Hematopoietic multipotent progenitor cell (in vitro differentiated cells): ENCODE measurements around the gene MED13L. TPM values are rescaled to one million over a fixed set of nuclear protein-coding genes. Genes with fewer than 3 reads are reported as not detected.
A peak's percentile ranks its signal among the peaks of the same experiment; 100 is the strongest.
"Not testable (repeated sequence)": the region's sequence is repeated elsewhere in the genome, so short reads cannot be mapped to it uniquely, and the experiment has no call there.

ENCODE experiments used
- DNase-seq, 3 donors: peaks; one replicate each; pipeline ENCODE4 v3.0.0-alpha.2; 2011 to 2015; ENCODE audit warnings: low read depth in 2 of 3, low spot score in 2 of 3
- total RNA-seq: library from RNA; depleted of rRNA; stranded (reverse); fragments of >200 nt; gene quantifications from one replicate; pipeline ENCODE4 v1.2.3, GENCODE V29; 2012

MED13L gene
- total RNA-seq, 1 donor = 167 TPM

DNA sequence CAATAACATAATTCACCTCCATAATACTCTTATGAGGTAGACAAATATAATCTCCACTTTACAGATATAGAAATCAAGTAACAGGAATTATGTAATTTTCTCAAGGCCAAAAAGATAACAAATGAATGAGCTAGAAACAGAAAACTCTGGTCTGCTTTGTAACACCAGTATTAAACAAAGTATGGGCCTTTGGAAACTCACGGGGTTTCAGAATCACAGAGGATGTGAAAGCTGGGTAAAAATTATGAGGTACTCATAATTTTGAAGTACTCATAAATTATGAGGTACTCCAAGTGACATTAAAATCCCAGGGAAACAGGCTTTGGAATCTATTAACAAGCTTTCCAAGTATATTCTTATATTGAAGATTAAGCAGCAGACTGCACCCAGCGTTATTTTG lies 140.2 kb downstream of the MED13L start:
- DNase-seq = no peak

- DNase-seq = peak in 2 of 3 donors; percentile 46 to 65
Measured at GRCh38 chr12:116136340-116136739, 141.2 kb downstream of the MED13L start.

DNA sequence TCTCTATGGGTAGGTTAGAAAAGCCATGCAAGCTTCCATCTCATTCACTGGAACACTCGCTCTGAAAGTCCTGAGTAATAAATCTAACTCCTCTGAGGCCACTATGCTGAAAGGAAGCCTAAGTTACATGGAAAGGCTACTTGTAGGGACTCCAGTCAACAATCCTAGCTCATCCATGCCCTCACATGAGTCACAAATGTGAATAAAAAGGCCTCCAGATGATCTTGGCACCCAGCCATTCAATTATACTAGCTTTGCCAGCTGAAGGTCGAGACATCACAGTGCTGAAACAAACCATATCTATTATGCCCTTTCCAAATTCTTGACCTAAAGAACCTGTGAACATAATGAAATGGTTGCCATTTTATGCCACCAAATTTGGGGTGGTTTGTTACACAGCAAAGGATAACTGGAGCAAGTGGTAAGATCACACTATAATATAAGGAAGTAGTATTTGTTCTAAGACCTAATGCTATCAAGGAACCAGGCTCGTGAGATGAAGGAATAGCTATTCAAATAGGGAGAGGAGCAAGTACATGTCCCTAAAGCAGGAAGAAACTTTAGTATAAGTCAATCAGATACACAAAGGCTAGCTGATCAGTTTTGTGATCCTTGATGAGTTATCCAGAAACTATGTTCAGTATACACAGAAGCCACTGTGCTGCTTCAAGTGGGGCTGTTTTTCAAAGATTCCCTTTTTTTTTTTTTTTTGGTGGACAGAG lies 142.1 kb downstream of the MED13L start:
- no peak for DNase-seq

- DNase-seq = no peak
Measured at GRCh38 chr12:116133636-116134214, 143.8 kb downstream of the MED13L start.

DNA sequence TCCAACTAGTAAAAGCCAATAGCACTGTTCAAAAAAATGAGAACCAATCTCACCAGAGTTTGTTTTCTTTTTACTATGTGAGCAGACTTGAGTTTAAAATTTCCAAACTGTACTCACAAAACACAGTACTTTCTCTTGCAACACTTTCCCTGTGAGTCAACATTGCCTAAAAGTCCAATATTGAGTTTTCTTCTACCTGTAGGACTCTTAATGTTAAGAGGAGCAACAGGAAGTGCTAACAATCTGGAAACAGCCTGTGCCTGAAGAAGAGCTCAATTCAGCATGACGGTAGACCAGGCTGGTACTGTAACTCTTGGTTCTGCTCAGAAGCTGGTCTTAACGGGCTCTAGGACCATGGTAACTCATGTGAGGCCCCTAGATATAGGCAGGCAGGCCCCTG lies 144.3 kb downstream of the MED13L start:
- no peak for DNase-seq

- DNase-seq = not testable (repeated sequence)
Measured at GRCh38 chr12:116131987-116132386, 145.5 kb downstream of the MED13L start.

DNA sequence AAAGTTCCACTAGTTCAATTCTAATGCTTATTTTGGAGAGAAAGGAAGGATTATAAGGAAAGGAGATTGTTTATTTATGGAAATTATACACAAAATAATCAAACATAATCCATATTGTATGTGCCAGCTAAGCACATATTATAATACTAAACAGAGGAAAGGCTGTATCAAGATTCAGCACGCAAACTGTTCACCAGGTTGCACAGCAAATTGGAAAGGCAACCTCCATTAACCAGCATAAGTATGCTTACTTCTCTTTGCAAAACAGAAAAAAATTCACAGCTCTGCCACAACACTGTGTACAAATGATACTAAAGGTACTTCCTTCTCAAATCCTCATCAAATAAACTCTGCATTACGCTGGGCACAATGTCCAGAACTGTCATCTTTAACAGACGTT lies 146.3 kb downstream of the MED13L start:
- no peak for DNase-seq

- DNase-seq = no peak
Measured at GRCh38 chr12:116130431-116130830, 147.1 kb downstream of the MED13L start.

- no peak for DNase-seq
Measured at GRCh38 chr12:116128779-116129178, 148.7 kb downstream of the MED13L start.

DNA sequence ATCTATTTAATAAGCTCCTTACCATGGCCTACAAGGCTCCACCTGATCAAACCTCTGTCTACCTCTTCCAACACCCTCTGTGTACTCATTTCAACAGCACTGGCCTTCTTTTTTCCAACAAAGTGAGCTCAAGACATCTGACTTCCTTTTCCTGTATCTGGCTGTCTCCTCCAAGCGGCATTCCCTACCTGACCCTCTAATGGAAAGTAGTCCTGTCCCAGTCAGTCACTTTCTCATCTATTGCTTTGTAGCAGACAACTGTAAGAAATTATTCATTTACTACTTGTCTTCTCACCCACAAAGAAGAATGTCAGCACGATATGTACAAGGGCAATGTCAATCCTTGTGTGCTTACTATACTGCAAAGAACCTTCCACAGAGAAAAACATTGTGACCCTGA lies 149.6 kb downstream of the MED13L start:
- no peak for DNase-seq

- DNase-seq = no peak
Measured at GRCh38 chr12:116126610-116127009, 150.9 kb downstream of the MED13L start.

GRCh38 chr12:116125956-116126566 lies 151.4 kb downstream of the MED13L start:
- DNase-seq = no peak

- DNase-seq = no peak
Measured at GRCh38 chr12:116125084-116125483, 152.4 kb downstream of the MED13L start.

DNA sequence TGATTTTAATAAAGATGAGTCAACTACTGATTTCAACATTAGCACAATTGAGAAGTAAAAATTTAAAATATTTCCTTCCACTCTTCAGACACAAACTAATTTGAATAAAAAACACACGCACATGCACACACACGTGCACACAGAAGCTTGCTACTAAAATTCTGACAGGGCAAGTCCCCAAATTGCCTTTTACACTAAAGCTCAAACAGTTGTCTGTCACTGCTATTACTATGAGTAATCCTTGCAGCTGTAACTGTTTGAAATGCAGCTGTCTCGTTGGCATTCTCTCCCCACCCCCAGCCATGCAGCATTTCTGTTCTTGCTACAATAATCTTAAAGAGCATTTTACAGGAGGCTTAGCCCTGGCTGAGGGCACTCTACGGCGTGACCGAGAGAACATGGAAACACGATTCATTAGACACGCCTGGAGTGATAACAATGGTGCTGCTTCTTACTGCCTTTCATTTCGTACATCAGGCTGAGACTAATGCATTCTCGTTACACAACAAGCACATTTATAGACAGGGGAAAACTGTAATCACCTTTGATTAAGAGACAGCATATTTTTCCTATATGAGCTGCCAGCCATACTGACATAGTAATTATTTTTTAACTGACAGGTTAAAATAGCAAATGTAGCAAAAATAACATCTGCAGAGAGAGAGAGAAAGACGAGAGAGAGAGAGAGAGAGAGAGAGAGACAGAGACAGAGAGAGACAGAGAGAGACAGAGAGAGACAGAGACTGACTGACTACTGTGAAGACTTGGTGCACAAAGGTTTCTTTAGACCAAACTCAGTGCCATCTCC lies 153.8 kb downstream of the MED13L start:
- no peak for DNase-seq

DNA sequence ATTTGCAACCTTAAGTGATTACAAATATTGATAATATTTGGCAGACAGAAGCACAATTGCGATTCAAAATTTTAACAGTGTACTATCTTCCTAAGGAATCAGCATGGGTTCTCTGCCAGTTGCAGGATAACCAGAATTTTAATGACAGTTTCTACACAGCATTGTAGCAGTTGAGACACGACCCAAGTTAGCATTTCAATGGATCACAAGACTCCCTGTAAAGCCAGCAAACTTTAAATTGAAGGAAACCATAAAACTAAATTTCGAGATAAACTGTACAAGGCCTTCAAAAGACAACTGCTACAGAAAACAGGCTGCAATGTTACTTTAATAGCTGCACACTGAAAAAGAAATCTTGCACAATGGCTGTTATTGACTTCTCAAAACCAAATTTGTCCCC lies 154.9 kb downstream of the MED13L start:
- no peak for DNase-seq

DNA sequence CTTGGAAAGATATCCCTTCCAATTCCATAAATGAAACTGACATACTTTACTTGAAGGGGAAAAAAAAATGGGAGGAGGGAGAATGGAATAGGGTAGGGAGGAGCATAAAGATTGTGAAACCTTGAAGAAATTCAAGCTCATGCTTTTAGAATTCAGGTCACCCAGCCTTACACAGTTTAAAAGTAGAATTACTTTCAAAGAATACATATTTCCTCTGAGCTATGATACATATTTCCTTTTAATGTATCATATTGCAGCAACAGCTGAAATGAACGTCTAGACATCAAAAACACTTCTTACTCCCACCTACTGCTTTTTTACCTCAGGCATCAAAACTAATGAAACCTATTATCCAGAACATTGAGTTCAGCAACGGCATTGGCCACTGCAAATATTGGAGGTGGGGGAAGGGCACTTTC lies 156.0 kb downstream of the MED13L start:
- no peak for DNase-seq

DNA sequence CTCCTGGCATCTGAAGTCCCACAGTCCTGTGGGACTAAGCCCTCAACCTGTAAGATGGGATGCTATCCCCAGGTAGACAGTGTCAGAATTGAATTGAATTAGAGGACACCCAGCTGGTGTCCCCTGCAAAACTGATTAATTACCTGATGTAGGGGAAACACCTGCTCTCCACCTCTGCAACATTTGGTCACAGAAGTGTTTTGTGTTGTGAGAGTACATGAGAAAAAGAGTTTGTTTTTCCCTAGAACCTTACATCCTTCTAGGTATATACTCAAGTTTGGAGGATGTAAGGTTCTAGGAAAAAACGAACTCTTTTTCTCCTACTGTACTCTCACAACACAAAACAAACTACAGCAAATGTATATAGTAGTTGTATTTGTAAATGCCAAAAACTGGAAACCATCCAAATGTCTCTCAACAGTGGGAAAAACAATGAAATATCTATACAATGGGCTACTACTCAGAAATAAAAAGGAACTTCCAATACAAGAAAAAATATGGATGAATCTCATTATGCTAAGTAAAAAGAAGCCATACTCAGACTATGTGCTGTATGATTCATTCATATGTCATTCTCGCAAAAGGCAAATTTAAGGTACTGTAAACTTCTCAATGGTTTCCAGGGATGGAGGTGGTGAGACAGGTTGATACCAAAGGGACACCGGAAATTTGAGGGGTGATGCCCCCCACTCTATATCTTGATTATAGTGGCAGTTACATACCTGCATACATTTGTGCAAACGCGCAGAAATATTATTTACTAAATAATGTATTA lies 160.7 kb downstream of the MED13L start:
- DNase-seq = no peak

DNA sequence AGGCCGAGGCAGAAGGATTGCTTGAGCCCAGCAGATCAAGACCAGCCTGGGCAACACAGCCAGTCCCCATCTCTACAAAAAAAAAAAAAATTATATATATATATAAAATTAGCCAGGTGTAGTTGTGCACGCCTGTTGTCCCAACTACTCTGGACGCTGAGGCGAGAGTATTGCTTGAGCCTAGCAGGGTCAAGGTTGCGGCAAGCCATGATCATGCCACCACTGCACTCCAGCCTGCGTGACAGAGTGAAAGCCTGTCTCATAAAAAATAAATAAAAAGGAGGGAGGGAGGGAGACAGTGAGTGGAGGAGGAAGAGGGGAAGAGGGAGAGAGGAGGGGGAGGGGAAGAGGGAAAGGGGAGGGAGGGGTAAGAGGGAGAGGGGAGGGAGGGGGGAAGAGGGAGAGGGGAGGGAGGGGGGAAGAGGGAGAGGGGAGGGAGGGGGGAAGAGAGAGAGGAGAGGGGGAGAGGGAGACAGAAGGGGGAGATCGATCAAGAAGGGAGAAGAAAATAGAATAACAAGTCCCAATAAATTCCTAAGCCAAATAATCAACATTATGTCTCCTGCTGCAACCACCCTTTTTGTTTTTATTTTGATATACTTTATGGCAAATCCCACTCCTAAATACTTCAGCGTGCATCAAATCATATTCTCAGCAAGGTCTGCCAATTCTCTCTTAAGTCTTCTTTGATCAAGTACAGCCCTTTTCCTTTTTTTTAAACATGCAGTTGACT lies 163.9 kb downstream of the MED13L start:
- no peak for DNase-seq

DNA sequence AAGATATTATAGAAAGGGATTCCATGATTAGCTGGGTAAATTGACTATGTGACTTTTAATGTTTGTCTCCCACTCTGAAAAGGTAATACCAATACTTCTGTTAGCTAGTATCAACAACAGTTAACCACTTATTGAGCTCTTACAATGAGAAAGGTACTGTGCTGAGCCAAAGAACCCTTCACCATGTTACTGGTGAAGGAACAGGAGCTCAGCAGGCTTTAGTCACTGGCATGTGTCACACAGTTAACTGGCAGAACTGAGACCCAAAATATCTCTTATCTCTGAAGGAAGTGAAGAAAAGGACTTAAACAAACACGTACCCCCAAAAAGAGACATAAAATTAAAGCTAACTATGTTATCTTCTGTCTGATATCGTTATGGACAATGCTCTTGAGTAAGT lies 170.6 kb downstream of the MED13L start:
- DNase-seq = no peak
